IPS DF 4.7 (cell line): ENCODE results near the gene PET100.

Experiments
- DNase-seq: peaks from one replicate; pipeline ENCODE4 v3.0.0-alpha.2; 2013; ENCODE audit warnings: low spot score; ENCODE audit errors: extremely low read depth

Gene PET100

DNA sequence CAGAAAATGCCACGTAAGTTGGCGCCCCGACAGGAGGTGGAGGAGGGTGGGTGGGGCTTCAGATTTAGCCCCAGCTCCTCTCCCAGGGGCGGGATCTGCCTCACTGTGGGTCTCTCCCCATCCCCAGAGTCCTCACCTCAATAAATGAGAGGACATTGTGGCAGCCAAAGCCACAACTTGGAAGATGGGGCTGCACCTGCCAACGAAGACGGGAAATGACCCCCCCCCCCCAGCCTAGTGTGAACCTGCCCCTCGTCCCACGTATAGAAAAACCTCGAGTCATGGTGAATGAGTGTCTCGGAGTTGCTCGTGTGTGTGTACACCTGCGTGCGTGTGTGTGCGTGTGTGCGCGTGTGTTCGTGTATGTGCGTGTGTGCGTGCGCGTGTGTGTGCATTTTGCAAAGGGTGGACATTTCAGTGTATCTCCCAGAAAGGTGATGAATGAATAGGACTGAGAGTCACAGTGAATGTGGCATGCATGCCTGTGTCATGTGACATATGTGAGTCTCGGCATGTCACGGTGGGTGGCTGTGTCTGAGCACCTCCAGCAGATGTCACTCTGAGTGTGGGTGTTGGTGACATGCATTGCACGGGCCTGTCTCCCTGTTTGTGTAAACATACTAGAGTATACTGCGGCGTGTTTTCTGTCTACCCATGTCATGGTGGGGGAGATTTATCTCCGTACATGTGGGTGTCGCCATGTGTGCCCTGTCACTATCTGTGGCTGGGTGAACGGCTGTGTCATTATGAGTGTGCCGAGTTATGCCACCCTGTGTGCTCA, 49.6 kb downstream of the PET100 start:
- no peak for DNase-seq

- DNase-seq = no peak
These were observed 50.4 kb downstream of the PET100 start for GRCh38 chr19:7679771-7680605.

DNA sequence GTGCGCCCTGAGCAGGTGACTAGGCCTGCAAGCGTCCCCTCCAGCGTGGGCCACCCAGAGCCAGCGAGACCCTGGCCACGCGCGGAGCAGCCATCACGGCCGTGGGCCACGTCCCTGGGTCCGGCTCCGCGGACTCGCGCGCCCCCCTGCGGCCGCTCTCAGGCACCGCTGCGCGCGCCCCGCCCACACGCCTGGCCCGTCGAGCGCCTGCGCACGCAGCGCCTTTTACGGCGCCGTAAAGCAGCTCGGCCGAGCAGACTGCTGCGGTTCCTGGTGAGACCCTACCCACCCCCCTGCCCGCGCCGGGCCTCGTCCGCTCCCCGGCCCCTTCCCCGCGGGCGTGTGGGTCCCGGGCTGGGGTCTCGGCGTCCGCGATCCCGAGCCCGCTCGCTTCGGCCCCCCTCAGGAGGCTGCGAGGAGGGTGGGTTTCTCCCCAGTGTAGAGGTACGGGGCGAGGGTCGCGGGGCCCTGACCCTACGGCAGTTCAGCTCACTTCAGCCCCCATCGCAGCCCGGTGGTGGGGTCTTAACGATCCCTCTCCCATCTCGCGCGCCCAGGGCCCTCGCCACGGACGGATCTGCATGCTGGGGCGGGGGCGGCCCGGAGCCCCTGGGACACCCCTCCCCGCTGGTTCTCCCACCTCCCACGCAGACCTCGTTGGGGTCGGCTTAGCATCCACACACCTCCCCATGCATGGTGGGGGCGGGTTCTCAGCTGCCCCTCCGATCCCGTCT, 51.2 kb downstream of the PET100 start, which contains the start of gene TRAPPC5:
TSS of gene TRAPPC5 (plus strand) at position 228 of the 734 bp plus-strand sequence. CDS start 1,421 bp downstream, outside the sequence.
- DNase-seq = no peak
